ENCODE data around the gene SLC24A2. TPM values are rescaled to one million over a fixed set of nuclear protein-coding genes. Genes with fewer than 3 reads are reported as not detected.
A peak's percentile ranks its signal among the peaks of the same experiment; 100 is the strongest.

The SLC24A2 gene
- total and polyA plus RNA-seq, 2 donors (not counting 3 experiments of a cell fraction or from before 2014, with no cell fraction given), result not detected

DNA sequence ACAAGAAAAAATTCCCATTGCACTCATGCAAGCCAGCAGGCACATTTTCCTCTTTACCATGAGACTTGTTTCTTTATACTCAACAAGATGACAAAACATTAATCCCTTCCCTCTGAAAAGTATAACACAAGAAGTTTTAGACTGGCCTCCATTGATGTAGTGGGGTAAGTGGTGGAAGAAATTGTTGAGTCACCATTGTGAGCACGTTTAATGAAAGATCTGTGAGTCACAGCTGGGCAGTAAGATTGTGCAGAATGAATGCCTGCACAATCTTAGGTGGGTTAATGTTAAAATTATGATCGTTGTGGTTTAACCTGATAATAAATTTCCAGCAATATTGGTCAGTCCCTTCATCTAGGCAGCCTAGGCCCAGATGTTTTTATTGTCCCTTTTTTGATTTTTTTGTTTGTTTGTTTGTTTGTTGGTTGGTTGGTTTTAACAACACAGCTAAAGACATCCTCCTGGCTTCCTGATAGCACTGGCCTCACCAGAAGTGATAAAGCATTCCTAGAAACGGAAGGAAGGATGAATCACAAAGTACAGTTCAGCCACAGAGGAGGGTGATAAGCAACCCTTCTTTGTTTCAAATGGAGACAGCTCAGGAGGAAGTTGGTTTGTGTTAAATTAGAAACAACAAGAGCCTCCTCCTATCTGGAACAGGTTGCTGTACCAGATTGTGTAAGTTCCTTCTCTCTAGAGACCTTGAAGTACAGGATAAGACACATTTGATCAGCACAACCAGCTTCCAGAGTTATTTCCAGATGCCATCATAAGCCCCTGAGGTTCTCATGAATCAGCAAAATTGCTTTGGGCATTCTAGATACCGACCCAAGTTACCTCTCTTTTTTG, 40.3 kb downstream of the SLC24A2 start:
- FAIRE-seq (peak; percentile 81), DNase-seq (ENCODE audit: low read depth, low spot score) (peak; percentile 37)
- Histone ChIP-seq H3K36me3 (ENCODE audit: control insufficient read depth in 2 of 2, extremely low read depth in 1 of 2, insufficient read depth in 2 of 2, low read length in 2 of 2) (no peaks in the 10 kb centered on the region), H3K79me2 (ENCODE audit: control insufficient read depth, insufficient read depth, low read length) (no peaks in the 10 kb centered on the region), H2AFZ (ENCODE audit: low read depth, low read length) (peak overlapping the region; percentile 63), H3K27ac (ENCODE audit: insufficient read depth, low read depth, low read length) (peak overlapping the region; percentile 50), H3K9ac (replicated peaks; ENCODE audit: extremely low read depth, insufficient read depth, low read length) (no peak overlapping the region), H3K4me2 (ENCODE audit: insufficient read depth, low read length) (peak overlapping the region; percentile 42), H4K20me1 (replicated peaks; ENCODE audit: control insufficient read depth, extremely low read depth, insufficient read depth, low read length) (no peaks in the 10 kb centered on the region), H3K9me1 (replicated peaks; ENCODE audit: control insufficient read depth, extremely low read depth, insufficient read depth, low read length) (no peaks in the 10 kb centered on the region), H3K4me1 (ENCODE audit: control insufficient read depth, extremely low read depth, insufficient read depth, low read length) (peaks cover 18% of the 10 kb centered on the region), H3K4me3 (replicated peaks in 1 of 3; ENCODE audit: insufficient read depth in 1 of 3, low read depth in 1 of 3, low read length in 3 of 3) (no peak overlapping the region), H3K9me3 (replicated peaks; ENCODE audit: control insufficient read depth, insufficient read depth, low read length) (no peaks in the 10 kb centered on the region), H3K27me3 (ENCODE audit: control insufficient read depth in 2 of 2, insufficient read depth in 2 of 2, low read length in 2 of 2) (no peaks in the 10 kb centered on the region)
- no TSS peak for BruUV-seq (replicated peaks)
- no peak for TF ChIP-seq POLR2A (IDR thresholded peaks at IDR 0.05; ENCODE audit: low read depth, low read length)
- peak; percentile 90 for TF ChIP-seq GATA2 (IDR thresholded peaks at IDR 0.05; ENCODE audit: insufficient read depth, insufficient read length, low read depth, low read length)
- no peak for TF ChIP-seq MYC (IDR thresholded peaks at IDR 0.05; ENCODE audit: low read depth, low read length)
- TF ChIP-seq EZH2 (IDR thresholded peaks at IDR 0.05; ENCODE audit: borderline replicate concordance, low read depth, low read length, severe bottlenecking), result no peak
- peak; percentile 40 for TF ChIP-seq POLR2AphosphoS5 (IDR thresholded peaks at IDR 0.05; ENCODE audit: insufficient read depth, low read depth, low read length)
- peak; percentile 79 for TF ChIP-seq FOS (IDR thresholded peaks at IDR 0.05; ENCODE audit: borderline replicate concordance, insufficient read depth, low read length)
- TF ChIP-seq, protein P1, sequence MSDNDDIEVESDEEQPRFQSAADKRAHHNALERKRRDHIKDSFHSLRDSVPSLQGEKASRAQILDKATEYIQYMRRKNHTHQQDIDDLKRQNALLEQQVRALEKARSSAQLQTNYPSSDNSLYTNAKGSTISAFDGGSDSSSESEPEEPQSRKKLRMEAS (IDR thresholded peaks at IDR 0.05; ENCODE audit: insufficient read depth, insufficient read length), result no peak
- TF ChIP-seq, protein P2, sequence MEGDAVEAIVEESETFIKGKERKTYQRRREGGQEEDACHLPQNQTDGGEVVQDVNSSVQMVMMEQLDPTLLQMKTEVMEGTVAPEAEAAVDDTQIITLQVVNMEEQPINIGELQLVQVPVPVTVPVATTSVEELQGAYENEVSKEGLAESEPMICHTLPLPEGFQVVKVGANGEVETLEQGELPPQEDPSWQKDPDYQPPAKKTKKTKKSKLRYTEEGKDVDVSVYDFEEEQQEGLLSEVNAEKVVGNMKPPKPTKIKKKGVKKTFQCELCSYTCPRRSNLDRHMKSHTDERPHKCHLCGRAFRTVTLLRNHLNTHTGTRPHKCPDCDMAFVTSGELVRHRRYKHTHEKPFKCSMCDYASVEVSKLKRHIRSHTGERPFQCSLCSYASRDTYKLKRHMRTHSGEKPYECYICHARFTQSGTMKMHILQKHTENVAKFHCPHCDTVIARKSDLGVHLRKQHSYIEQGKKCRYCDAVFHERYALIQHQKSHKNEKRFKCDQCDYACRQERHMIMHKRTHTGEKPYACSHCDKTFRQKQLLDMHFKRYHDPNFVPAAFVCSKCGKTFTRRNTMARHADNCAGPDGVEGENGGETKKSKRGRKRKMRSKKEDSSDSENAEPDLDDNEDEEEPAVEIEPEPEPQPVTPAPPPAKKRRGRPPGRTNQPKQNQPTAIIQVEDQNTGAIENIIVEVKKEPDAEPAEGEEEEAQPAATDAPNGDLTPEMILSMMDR (IDR thresholded peaks at IDR 0.05; ENCODE audit: extremely low read depth in 1 of 2, insufficient read depth in 1 of 2, low read depth in 1 of 2, low read length in 2 of 2), result no peak
- TF ChIP-seq JUN (IDR thresholded peaks at IDR 0.05; ENCODE audit: borderline replicate concordance, insufficient read depth, insufficient read length, low read depth), result peak; percentile 14
- POLR2A ChIA-PET, result no interaction called here
- dilution Hi-C loops (cut with MboI; ENCODE audit: extremely low pct_ligation_motif_present, low sequenced_read_pairs) (no loop called here), intact Hi-C loops (cut with micrococcal nuclease) (no loop called here)
- CTCF ChIA-PET, result no interaction called here

Measured in endothelial cell of umbilical vein (primary cell).